ENCODE data around the gene POLD2.

POLD2 gene

GRCh38 chr7:44145969-44146911, 22.9 kb upstream of the POLD2 start:
- Histone ChIP-seq H3K27me3 (ENCODE audit: insufficient read depth, insufficient read length) (peaks cover 27% of the 10 kb centered on the region), H3K9ac (ENCODE audit: insufficient read length, low read depth) (peak overlapping the region; percentile 70), H3K9me3 (ENCODE audit: insufficient read depth, low read length) (no peaks in the 10 kb centered on the region), H3K4me3 (ENCODE audit: insufficient read length, low read depth) (peak overlapping the region; percentile 57), H3K4me1 (ENCODE audit: insufficient read depth, insufficient read length) (peaks cover 25% of the 10 kb centered on the region), H3K36me3 (ENCODE audit: insufficient read depth, insufficient read length, low read length) (no peaks in the 10 kb centered on the region)
- no peak for TF ChIP-seq ZNF274 (IDR thresholded peaks at IDR 0.05; ENCODE audit: low read depth, low read length)
- no peak for TF ChIP-seq YY1 (IDR thresholded peaks at IDR 0.05; ENCODE audit: insufficient read depth, insufficient read length)
- TF ChIP-seq SUZ12 (IDR thresholded peaks at IDR 0.05; ENCODE audit: extremely low read depth, insufficient read depth, insufficient read length) = no peak
- DNase-seq (ENCODE audit: low read depth, low spot score) = peak; percentile 92

DNA sequence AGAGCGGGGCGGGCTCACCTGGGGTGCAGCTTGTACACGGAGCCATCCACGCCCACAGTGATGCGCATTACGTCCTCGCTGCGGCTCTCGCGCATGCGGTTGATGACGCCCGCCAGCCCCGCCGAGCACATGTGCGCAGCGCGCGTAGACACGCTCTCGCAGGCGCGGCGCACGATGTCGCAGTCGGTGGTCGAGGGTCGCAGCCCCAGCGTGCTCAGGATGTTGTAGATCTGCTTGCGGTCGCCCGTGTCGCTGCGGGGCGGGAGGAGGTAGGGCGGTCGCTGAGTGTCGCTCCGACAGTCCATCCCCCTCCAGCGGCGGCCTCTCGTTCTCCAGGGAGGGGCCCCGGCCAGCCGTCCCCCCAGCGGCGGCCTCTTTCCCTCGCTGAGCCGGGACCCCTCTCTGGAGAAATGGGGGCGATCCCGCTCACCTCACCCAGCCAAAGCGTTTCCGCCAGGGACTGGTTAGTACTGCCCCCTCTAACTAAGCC, 22.2 kb upstream of the POLD2 start:
- Histone ChIP-seq H3K4me3 (ENCODE audit: insufficient read length, low read depth) (peak overlapping the region; percentile 57), H3K36me3 (ENCODE audit: insufficient read depth, insufficient read length, low read length) (no peaks in the 10 kb centered on the region), H3K9me3 (ENCODE audit: insufficient read depth, low read length) (no peaks in the 10 kb centered on the region), H3K9ac (ENCODE audit: insufficient read length, low read depth) (peak overlapping the region; percentile 70), H3K4me1 (ENCODE audit: insufficient read depth, insufficient read length) (peaks cover 25% of the 10 kb centered on the region), H3K27me3 (ENCODE audit: insufficient read depth, insufficient read length) (peaks cover 24% of the 10 kb centered on the region)
- DNase-seq (ENCODE audit: low read depth, low spot score) = no peak
- no peak for TF ChIP-seq ZNF274 (IDR thresholded peaks at IDR 0.05; ENCODE audit: low read depth, low read length)
- TF ChIP-seq YY1 (IDR thresholded peaks at IDR 0.05; ENCODE audit: insufficient read depth, insufficient read length) = no peak
- no peak for TF ChIP-seq SUZ12 (IDR thresholded peaks at IDR 0.05; ENCODE audit: extremely low read depth, insufficient read depth, insufficient read length)

GRCh38 chr7:44144968-44145478, 21.7 kb upstream of the POLD2 start:
- Histone ChIP-seq H3K27me3 (ENCODE audit: insufficient read depth, insufficient read length) (peaks cover 24% of the 10 kb centered on the region), H3K9me3 (ENCODE audit: insufficient read depth, low read length) (no peaks in the 10 kb centered on the region), H3K4me3 (ENCODE audit: insufficient read length, low read depth) (peak overlapping the region; percentile 57), H3K4me1 (ENCODE audit: insufficient read depth, insufficient read length) (peaks cover 25% of the 10 kb centered on the region), H3K36me3 (ENCODE audit: insufficient read depth, insufficient read length, low read length) (no peaks in the 10 kb centered on the region), H3K9ac (ENCODE audit: insufficient read length, low read depth) (no peak overlapping the region)
- TF ChIP-seq YY1 (IDR thresholded peaks at IDR 0.05; ENCODE audit: insufficient read depth, insufficient read length) (no peak), SUZ12 (IDR thresholded peaks at IDR 0.05; ENCODE audit: extremely low read depth, insufficient read depth, insufficient read length) (no peak), ZNF274 (IDR thresholded peaks at IDR 0.05; ENCODE audit: low read depth, low read length) (no peak)
- no peak for DNase-seq (ENCODE audit: low read depth, low spot score)

- Histone ChIP-seq H3K27me3 (ENCODE audit: insufficient read depth, insufficient read length) (peaks cover 24% of the 10 kb centered on the region), H3K36me3 (ENCODE audit: insufficient read depth, insufficient read length, low read length) (peaks cover 2% of the 10 kb centered on the region), H3K4me1 (ENCODE audit: insufficient read depth, insufficient read length) (peaks cover 25% of the 10 kb centered on the region), H3K4me3 (ENCODE audit: insufficient read length, low read depth) (no peak overlapping the region), H3K9ac (ENCODE audit: insufficient read length, low read depth) (no peak overlapping the region), H3K9me3 (ENCODE audit: insufficient read depth, low read length) (no peaks in the 10 kb centered on the region)
- DNase-seq (ENCODE audit: low read depth, low spot score) = no peak
- TF ChIP-seq SUZ12 (IDR thresholded peaks at IDR 0.05; ENCODE audit: extremely low read depth, insufficient read depth, insufficient read length) (no peak), YY1 (IDR thresholded peaks at IDR 0.05; ENCODE audit: insufficient read depth, insufficient read length) (no peak), ZNF274 (IDR thresholded peaks at IDR 0.05; ENCODE audit: low read depth, low read length) (no peak)
These were observed 21.1 kb upstream of the POLD2 start for GRCh38 chr7:44144426-44144967.

- no peak overlapping the region for H3K4me3 ChIP-seq (ENCODE audit: insufficient read length, low read depth)
- peaks cover 5% of the 10 kb centered on the region for H3K36me3 ChIP-seq (ENCODE audit: insufficient read depth, insufficient read length, low read length)
- H3K9me3 ChIP-seq (ENCODE audit: insufficient read depth, low read length) = no peaks in the 10 kb centered on the region
- H3K4me1 ChIP-seq (ENCODE audit: insufficient read depth, insufficient read length) = peaks cover 25% of the 10 kb centered on the region
- no peak for DNase-seq (ENCODE audit: low read depth, low spot score)
- H3K27me3 ChIP-seq (ENCODE audit: insufficient read depth, insufficient read length) = peaks cover 24% of the 10 kb centered on the region
- TF ChIP-seq YY1 (IDR thresholded peaks at IDR 0.05; ENCODE audit: insufficient read depth, insufficient read length) = no peak
- TF ChIP-seq ZNF274 (IDR thresholded peaks at IDR 0.05; ENCODE audit: low read depth, low read length) = no peak
- TF ChIP-seq SUZ12 (IDR thresholded peaks at IDR 0.05; ENCODE audit: extremely low read depth, insufficient read depth, insufficient read length) = no peak
- H3K9ac ChIP-seq (ENCODE audit: insufficient read length, low read depth) = no peak overlapping the region
These were observed 20.4 kb upstream of the POLD2 start for GRCh38 chr7:44143646-44144250.

GRCh38 chr7:44142028-44142427, 18.7 kb upstream of the POLD2 start:
- TF ChIP-seq SUZ12 (IDR thresholded peaks at IDR 0.05; ENCODE audit: extremely low read depth, insufficient read depth, insufficient read length) (no peak), YY1 (IDR thresholded peaks at IDR 0.05; ENCODE audit: insufficient read depth, insufficient read length) (no peak), ZNF274 (IDR thresholded peaks at IDR 0.05; ENCODE audit: low read depth, low read length) (no peak)
- H3K36me3 ChIP-seq (ENCODE audit: insufficient read depth, insufficient read length, low read length) = peaks cover 5% of the 10 kb centered on the region
- no peak overlapping the region for H3K4me3 ChIP-seq (ENCODE audit: insufficient read length, low read depth)
- peaks cover 24% of the 10 kb centered on the region for H3K27me3 ChIP-seq (ENCODE audit: insufficient read depth, insufficient read length)
- DNase-seq (ENCODE audit: low read depth, low spot score) = no peak
- peaks cover 19% of the 10 kb centered on the region for H3K4me1 ChIP-seq (ENCODE audit: insufficient read depth, insufficient read length)
- no peaks in the 10 kb centered on the region for H3K9me3 ChIP-seq (ENCODE audit: insufficient read depth, low read length)
- H3K9ac ChIP-seq (ENCODE audit: insufficient read length, low read depth) = no peak overlapping the region

All from NT2/D1 (cell line).